GM18526 (cell line): ENCODE measurements around the gene RFX3.

Source experiments
- POLR2A ChIP-seq: IDR thresholded peaks from 3 replicates; pipeline ENCODE4 v1.6.1; 2011; ENCODE audit not compliant: insufficient read length; ENCODE audit errors: extremely low read depth

RFX3 gene

DNA sequence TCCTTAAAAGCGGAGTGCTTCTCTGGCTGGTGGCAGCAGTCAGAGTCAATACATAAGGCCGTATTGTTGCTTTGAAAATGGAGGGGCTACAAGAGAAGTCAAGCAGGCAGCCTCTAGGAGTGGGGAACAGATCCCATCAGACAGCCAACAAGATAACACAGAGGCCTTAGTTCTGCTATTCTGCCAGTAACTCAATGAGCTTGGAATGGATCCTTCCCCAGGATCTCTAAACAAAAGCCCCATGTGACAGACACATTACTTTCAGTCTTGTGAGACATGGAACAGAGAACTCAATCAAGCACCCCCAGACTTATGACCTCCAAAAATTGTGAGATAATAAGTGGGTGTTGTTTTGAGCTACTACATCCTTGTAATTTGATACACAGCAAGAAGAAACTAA lies 158.6 kb downstream of the RFX3 start:
- no peak for TF ChIP-seq POLR2A

DNA sequence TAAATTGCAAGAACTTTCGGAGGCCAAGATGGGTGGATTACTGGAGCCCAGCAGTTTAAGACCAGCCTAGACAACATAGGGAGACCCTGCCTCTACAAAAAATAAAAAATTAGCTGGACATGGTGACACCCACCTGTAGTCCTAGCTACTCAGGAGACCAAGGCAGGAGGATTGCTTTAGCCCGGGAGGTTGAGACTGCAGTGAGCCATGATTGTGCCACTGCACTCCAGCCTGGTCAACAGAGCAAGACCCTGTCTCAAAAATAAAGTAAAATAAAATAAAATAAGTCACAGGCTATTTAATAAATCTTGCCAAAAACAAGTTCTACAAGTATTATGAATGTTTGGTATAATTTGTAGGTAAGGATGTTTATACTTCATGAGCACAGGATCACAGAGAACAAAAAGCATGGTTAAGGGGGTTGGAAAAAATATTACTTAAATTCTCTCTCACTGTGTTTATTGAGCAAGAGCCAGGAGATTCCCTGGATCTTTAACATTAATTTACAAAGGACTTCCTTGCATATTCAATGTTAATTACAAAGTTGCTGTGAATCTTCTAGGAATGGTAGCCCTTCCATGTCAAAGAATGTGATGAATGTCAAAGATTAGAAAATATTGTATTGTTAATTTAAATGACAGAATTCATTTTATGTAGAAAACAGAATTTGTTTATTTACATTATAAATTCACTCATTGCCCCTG lies 164.0 kb downstream of the RFX3 start:
- no peak for TF ChIP-seq POLR2A

GRCh38 chr9:3361116-3361515 lies 164.7 kb downstream of the RFX3 start:
- no peak for TF ChIP-seq POLR2A

- TF ChIP-seq POLR2A, result no peak
Measured at GRCh38 chr9:3360245-3360644, 165.6 kb downstream of the RFX3 start.

DNA sequence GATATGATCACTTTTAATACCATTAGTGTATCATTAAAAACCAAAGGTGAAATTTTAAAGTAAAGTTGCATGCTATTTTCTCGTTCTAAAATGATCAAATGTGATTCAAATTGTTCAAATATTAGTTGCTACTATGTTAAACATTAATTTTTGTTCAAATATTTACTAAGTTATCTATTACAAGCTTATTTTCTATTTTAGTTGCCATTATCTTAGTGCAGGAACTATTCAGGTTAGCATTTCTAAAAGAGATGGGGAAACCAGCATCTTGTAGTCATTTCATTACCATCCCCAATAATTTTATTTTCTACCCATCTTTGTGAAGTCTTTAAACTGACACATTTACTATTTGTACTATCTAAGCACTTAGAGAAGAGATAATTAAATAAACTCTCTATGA lies 166.0 kb downstream of the RFX3 start:
- no peak for TF ChIP-seq POLR2A

DNA sequence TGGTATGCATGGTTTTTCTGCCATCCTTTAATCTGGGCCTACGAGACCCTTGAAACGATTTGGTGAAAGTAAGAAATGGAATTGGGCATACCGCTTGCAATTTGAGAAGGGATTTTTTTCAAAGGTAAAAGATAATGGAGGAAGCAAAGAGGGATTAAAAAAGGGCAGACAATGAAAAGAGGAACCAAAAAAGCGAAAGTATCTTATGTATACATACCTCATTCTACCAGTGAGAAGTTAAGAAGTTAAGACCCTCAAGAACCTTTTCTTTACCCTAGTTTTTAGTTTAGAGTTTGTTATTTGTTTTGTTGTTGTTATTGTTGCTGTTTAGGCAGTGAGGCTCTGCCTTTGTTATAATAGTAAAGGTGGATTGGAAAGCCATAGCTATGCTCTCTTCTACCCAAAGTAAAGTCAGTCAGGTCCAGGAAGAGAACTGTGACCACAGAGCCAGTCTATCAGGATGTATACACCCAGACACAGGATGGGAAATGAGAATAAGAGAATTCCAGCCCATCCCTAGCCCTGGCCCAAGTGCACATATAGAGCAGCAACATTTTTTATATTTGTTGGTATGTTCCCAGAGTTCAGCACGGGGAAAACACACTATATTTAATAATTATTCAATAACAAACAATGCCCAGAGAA lies 166.6 kb downstream of the RFX3 start:
- TF ChIP-seq POLR2A, result no peak

DNA sequence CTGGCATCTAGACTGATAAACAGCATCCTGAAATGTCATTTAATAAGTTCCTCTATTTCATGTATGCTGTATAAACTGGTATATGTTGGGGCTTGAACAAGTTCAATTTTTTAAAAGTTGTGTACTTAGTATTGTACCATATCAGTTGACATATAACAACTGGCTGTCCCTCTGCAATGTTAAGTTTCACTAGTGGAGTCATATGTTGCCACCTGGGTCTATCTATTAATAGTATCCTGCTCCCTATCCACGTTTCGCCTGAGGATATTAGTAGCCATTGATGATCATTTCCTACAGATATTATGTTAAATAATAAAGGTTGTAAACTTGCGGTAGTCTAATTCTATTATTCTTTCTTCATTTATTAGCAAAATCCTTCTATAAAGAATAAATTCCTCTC lies 177.6 kb downstream of the RFX3 start:
- TF ChIP-seq POLR2A, result no peak

- TF ChIP-seq POLR2A, result no peak
Measured at GRCh38 chr9:3346549-3346948, 179.3 kb downstream of the RFX3 start.

- TF ChIP-seq POLR2A, result no peak
Measured at GRCh38 chr9:3343671-3344070, 182.1 kb downstream of the RFX3 start.

- TF ChIP-seq POLR2A, result no peak
Measured at GRCh38 chr9:3342159-3342777, 183.5 kb downstream of the RFX3 start.

GRCh38 chr9:3337515-3338225 lies 188.1 kb downstream of the RFX3 start:
- TF ChIP-seq POLR2A, result no peak

- TF ChIP-seq POLR2A, result no peak
Measured at GRCh38 chr9:3336951-3337350, 188.8 kb downstream of the RFX3 start.

DNA sequence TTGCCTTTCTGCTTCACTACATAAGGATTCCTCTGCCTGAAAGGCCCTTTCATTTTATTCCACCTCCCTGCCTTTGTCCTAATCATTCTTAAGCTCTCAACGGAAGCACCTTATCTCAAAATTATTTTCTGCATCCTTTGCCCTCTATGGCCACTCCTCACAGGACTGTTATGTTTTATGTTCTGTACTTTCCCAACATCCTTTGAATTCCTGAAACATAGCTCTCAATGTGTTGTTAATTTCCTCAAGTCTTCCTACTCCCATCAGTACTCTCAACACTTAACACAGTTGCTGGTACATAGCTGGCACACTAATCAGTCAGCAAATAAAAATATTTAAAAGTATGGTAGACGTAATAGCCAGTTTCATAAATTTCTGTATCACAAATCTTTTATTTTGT lies 193.0 kb downstream of the RFX3 start:
- no peak for TF ChIP-seq POLR2A

DNA sequence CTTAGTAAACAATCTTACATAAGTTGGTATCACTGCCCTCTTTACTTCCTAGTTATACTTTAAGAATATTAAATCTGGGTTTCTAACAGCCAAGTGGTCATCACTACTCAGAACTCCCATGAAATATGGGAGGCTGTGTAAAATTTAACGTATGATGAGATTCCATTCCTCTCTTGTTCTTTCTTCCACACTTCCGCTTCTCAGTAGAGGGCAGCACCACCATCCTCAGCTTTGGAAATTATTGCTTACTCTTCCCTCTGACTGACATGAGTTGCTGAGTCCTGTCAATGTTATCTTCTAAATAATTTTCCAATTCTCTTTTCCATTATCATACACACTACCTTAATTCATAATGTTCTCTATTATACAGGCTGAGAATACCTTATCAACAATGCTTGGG lies 194.0 kb downstream of the RFX3 start:
- no peak for TF ChIP-seq POLR2A

DNA sequence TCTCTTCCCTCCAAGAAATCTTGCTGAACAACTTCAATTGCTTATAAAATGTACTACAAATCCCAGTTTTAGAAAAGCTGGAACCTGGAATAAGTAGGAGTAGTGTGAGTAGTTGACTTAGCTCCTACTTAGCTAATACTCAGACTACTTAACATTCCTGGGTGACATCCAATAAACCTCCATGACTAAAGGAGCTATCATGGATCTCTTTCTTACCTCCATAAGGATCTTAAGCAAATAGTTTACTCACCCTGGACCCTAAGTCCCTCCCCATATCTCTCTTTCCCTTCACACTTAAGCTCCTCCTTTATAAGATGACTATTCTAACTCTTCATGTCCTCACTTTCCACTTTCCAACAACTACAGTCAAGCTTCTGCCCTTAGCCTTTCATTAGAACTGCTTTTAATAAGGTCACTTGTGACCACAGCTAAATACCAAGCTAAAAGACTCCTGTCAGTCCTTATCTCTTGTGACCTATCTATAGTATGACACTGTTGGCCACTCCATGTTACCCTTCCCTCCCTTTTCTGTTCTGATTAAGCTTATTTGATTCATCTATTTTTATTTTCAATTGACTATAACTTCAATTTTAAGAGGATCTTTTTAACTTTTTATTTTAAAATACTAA lies 194.9 kb downstream of the RFX3 start:
- TF ChIP-seq POLR2A, result no peak
